Small intestine (tissue), 16 donors: ENCODE data around the gene DNAJC28. TPM values are rescaled to one million over a fixed set of nuclear protein-coding genes. Genes with fewer than 3 reads are reported as not detected.

ENCODE experiments used
- DNase-seq, 2 donors: peaks; one replicate each; pipeline versions ENCODE4 v3.0.0 to v3.0.0-alpha.2; 2013
- FAIRE-seq: peaks from 2 replicates; lab custom pipeline; 2012; peaks lifted over from hg19 to GRCh38; lab: Jason Lieb, UNC
- H3K27ac ChIP-seq, 3 donors: one replicate each; pipeline ENCODE4 v1.5.1; 2013; ENCODE audit warnings: low read length in 2 of 3, mild to moderate bottlenecking in 2 of 3, control low read depth in 1 of 3, inconsistent platforms in 1 of 3, low read depth in 1 of 3, moderate library complexity in 1 of 3
- H3K27me3 ChIP-seq, 3 donors: one replicate each; pipeline ENCODE4 v1.6.1; 2013; ENCODE audit warnings: low read length in 3 of 3, inconsistent platforms in 1 of 3; ENCODE audit not compliant: control insufficient read depth in 3 of 3, insufficient read depth in 3 of 3
- H3K36me3 ChIP-seq, 3 donors: one replicate each; pipeline ENCODE4 v1.6.1; 2013; ENCODE audit warnings: low read length in 3 of 3, inconsistent platforms in 1 of 3, low read depth in 1 of 3, mild to moderate bottlenecking in 1 of 3, moderate library complexity in 1 of 3; ENCODE audit not compliant: control insufficient read depth in 3 of 3, insufficient read depth in 2 of 3
- H3K4me1 ChIP-seq, 3 donors: one replicate each; pipeline ENCODE4 v1.6.1; 2013; ENCODE audit warnings: low read length in 2 of 3, inconsistent platforms in 1 of 3, low read depth in 1 of 3, mild to moderate bottlenecking in 1 of 3, moderate library complexity in 1 of 3; ENCODE audit not compliant: control insufficient read depth in 3 of 3, insufficient read depth in 2 of 3
- H3K4me3 ChIP-seq, 3 donors: one replicate each; pipeline ENCODE4 v1.5.1; 2013; ENCODE audit warnings: low read length in 3 of 3, control low read depth in 1 of 3, inconsistent platforms in 1 of 3, low read depth in 1 of 3, mild to moderate bottlenecking in 1 of 3, moderate library complexity in 1 of 3
- H3K9me3 ChIP-seq, 2 donors: one replicate each; pipeline ENCODE4 v1.6.1; 2013; ENCODE audit warnings: low read depth in 1 of 2, low read length in 1 of 2; ENCODE audit not compliant: control insufficient read depth in 2 of 2, insufficient read depth in 1 of 2
- WGBS, 3 donors: extraction: QIAGEN DNeasy Blood & Tissue Kit; methylation state at CpG; one replicate each; pipeline ENCODE4 v1.1.7; 2013; 5-methylcytosine and 5-hydroxymethylcytosine counted together
- long read RNA-seq, 10 donors: transcript quantifications; one replicate each; lab custom pipeline, GENCODE V29; 2026
- polyA plus RNA-seq, 4 donors: library from polyadenylated mRNA; stranded (reverse) in 3 of 4; unstranded in 1 of 4; fragments of 200-250 nt in 3 of 4; fragments of 120-200 nt in 1 of 4; gene quantifications; one replicate each; pipeline versions ENCODE4 v1.2.1 to v1.2.3, GENCODE V29; 2013
- donor health status: healthy with polysubstance abuse.
- donor health status: control.
- donor health status: control.
- donor health status: Bipolar disorder and iron deficiency.
- donor health status: healthy.

Gene DNAJC28
- 1 to 10 TPM; 1.6 to 3.1 (median 2.1) TPM for polyA plus RNA-seq
- long read RNA-seq, donor 1, partial matches to known transcripts, result 0 of 2 reads
- long read RNA-seq, donor 1, other reads (novel, unspliced or antisense), result 0 of 2 reads
- long read RNA-seq, donor 2, result 0 reads
- long read RNA-seq, donor 3, partial matches to known transcripts, result 0 of 1 reads
- long read RNA-seq, donor 3, other reads (novel, unspliced or antisense), result 0 of 1 reads
- long read RNA-seq, donor 4, result 0 reads
- long read RNA-seq, donor 5, result 0 reads
- long read RNA-seq, donor 6, result 0 reads
- long read RNA-seq, donor 7, partial matches to known transcripts, result 0 of 2 reads
- long read RNA-seq, donor 7, other reads (novel, unspliced or antisense), result 0 of 2 reads
- long read RNA-seq, donor 8, partial matches to known transcripts, result 0 of 1 reads
- long read RNA-seq, donor 8, other reads (novel, unspliced or antisense), result 0 of 1 reads
- long read RNA-seq, donor 9, result 0 reads
- long read RNA-seq, donor 10, partial matches to known transcripts, result 0 of 1 reads
- long read RNA-seq, donor 10, other reads (novel, unspliced or antisense), result 0 of 1 reads

DNA sequence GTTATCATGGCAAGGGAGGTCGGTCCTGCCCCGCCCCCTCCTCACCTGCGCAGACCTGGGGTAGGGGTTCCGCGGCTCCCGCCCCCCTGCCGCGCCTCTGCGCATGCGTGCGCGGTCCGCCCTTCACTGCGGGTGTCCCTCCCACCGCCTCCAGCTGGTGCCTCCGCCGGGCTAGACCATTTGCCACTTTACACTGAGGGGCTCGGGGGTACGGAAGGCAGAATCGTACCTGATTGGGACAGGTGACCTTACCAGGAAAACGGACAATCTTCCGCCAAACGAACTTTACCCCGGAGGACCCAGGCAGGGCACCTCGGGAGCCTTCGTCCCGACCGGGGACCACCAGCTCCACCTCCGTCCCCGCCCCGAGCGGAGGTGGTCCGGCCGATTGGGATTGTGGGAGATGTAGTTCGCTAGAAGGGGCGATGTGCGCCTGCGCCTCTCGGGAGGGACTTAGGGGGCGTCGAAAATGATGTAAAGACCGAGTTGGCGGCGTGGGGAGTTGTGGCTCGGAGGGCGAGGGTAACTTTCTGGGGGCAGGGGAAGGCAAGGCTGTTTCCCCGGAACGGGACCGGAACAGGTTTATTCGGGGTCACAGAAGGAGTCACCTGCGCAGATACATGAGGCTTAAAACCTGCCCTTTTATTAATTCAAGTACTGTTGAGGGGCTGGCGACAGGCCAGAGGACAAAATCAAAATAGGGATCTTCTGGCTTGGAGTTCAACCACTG is at the start of gene DNAJC28:
Gene DNAJC28 (minus strand): TSS at position 344 of the 730 bp plus-strand sequence. CDS start 2,323 bp downstream, outside the sequence.
- Histone ChIP-seq H3K4me3 (peak within 1 kb of the TSS; percentile 51 to 75 (median 66)), H3K9me3 (no peaks in the 10 kb centered on the region), H3K4me1 (peaks cover 0 to 3% (median 0%) of the 10 kb centered on the region in 3 donors), H3K27me3 (no peaks in the 10 kb centered on the region), H3K36me3 (no peaks in the 10 kb centered on the region), H3K27ac (peak within 1 kb of the TSS in 2 of 3 donors; percentile 72 to 85)
- FAIRE-seq, result no peak
- DNase-seq, result peak; percentile 90 to 98
- WGBS, 3 donors, result 0 to 1% (median 0%) methylated on average over 46 to 52 of the region's 52 CpGs

GRCh38 chr21:33541105-33541711 is 49.7 kb upstream of the DNAJC28 start:
- peak overlapping the region; percentile 98 to 100 (median 99) for H3K27ac ChIP-seq
- H3K4me3 ChIP-seq, result peak overlapping the region; percentile 49 to 81 (median 61)
- 30 to 37% (median 36%) methylated on average over 19 of the region's 19 CpGs for WGBS, 3 donors
- peak in 1 of 2 donors; percentile 19 for DNase-seq
- H3K27me3 ChIP-seq, result no peaks in the 10 kb centered on the region
- FAIRE-seq, result no peak
- peaks cover 0 to 19% (median 4%) of the 10 kb centered on the region in 3 donors for H3K36me3 ChIP-seq
- H3K9me3 ChIP-seq, result no peaks in the 10 kb centered on the region
- H3K4me1 ChIP-seq, result peaks cover 0 to 8% (median 2%) of the 10 kb centered on the region in 3 donors

DNA sequence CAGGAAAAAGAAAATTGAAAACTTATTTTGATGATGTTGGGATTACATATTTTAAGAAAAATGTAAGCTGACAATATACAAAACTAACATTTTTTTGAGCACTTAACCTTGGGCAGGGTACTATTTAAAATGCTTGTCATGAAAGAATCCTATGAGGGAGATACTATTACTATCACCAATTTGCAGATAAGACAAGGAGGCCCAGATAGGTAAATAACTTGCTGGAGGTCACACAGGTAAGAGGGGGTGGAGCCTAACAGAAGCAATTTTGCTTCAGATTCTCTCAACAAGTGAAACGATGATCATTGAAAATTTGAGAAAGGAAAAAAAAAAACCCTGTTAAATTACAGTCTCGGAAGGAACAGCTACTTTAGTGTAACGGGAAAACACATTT is 49.2 kb upstream of the DNAJC28 start:
- DNase-seq (peak; percentile 37 to 41), FAIRE-seq (no peak)
- peak overlapping the region in 1 of 3 donors; percentile 100 for H3K27ac ChIP-seq
- H3K4me3 ChIP-seq, result peak overlapping the region in 1 of 3 donors; percentile 81
- 38 to 51% (median 45%) methylated on average over 3 of the region's 3 CpGs for WGBS, 3 donors
- H3K4me1 ChIP-seq, result peaks cover 0 to 8% (median 2%) of the 10 kb centered on the region in 3 donors
- peaks cover 0 to 22% (median 4%) of the 10 kb centered on the region in 3 donors for H3K36me3 ChIP-seq
- no peaks in the 10 kb centered on the region for H3K9me3 ChIP-seq
- no peaks in the 10 kb centered on the region for H3K27me3 ChIP-seq

- Histone ChIP-seq H3K27me3 (no peaks in the 10 kb centered on the region), H3K27ac (no peak overlapping the region), H3K36me3 (peaks cover 1 to 24% (median 5%) of the 10 kb centered on the region in 3 donors), H3K4me1 (peaks cover 0 to 8% (median 0%) of the 10 kb centered on the region in 3 donors), H3K9me3 (no peaks in the 10 kb centered on the region), H3K4me3 (no peak overlapping the region)
- FAIRE-seq (no peak), DNase-seq (no peak)
- 80 to 86% (median 81%) methylated on average over 4 of the region's 4 CpGs for WGBS, 3 donors
Measured at GRCh38 chr21:33539616-33540015, 48.1 kb upstream of the DNAJC28 start.

DNA sequence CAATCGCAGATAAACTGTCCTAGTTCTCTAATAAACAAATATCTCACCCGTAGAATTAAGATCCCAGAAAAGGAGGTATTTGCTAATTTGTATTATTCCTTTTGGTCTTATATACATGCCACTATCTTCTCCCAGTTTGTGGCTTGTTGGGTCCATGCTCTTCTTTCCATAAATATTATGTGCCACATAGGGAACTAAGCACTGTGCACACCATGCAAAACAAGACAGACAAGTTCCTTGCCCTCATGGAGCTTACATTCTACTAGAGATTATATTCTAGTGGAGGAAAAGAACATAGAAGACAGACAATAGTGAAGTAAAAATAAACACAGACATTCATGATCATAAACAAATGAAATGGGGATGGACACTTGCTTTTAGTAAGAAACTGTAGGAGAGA is 45.7 kb upstream of the DNAJC28 start:
- DNase-seq (no peak), FAIRE-seq (no peak)
- H3K27me3 ChIP-seq, result no peaks in the 10 kb centered on the region
- peaks cover 5 to 41% (median 13%) of the 10 kb centered on the region in 3 donors for H3K36me3 ChIP-seq
- peaks cover 0 to 8% (median 0%) of the 10 kb centered on the region in 3 donors for H3K4me1 ChIP-seq
- no peak overlapping the region for H3K4me3 ChIP-seq
- H3K9me3 ChIP-seq, result no peaks in the 10 kb centered on the region
- no peak overlapping the region for H3K27ac ChIP-seq
- 93 to 94% (median 93%) methylated on average over 2 of the region's 2 CpGs for WGBS, 3 donors

DNA sequence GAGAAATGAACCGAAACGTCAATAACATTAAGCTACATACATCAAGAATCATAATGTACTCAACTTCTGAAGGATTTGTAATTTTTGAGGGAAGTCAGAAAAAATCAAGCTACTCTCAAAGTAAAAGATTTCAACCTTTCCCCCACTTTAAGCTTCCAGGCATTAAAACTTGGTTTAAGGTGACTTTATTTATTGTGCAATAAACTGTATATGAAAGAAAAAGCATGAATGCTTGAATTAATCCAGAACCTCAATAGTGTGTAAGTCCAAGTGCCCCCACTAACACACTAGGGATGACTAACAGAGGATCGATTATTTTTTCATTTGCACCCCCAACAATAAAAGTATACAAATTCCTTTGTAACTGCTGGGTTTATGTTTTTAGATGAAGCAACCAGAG is 39.5 kb upstream of the DNAJC28 start:
- FAIRE-seq (no peak), DNase-seq (no peak)
- H3K27me3 ChIP-seq, result no peaks in the 10 kb centered on the region
- H3K4me3 ChIP-seq, result no peak overlapping the region
- H3K27ac ChIP-seq, result no peak overlapping the region
- 89 to 92% (median 89%) methylated on average over 3 of the region's 3 CpGs for WGBS, 3 donors
- no peaks in the 10 kb centered on the region for H3K4me1 ChIP-seq
- peaks cover 15 to 45% (median 28%) of the 10 kb centered on the region in 3 donors for H3K36me3 ChIP-seq
- no peaks in the 10 kb centered on the region for H3K9me3 ChIP-seq

DNA sequence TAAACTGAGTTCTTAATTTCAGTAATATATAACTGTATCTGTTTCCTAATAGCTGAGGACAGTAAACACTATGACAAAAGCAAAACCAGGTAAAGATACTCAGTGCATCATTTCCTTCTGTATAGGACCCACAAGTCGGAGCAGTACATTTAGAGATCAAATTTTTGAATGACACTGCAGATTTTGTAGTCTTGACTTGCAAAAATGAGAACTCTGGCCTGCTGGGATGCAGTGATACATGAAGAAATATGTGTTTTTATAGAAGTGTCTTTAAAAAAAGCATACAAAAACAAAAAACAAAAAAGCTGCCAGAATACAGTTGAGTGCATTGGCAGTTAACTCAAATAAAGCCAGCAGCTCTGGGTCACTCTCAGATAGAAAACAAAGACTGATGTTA is 31.4 kb upstream of the DNAJC28 start:
- Histone ChIP-seq H3K27me3 (no peaks in the 10 kb centered on the region), H3K4me3 (no peak overlapping the region), H3K4me1 (no peaks in the 10 kb centered on the region), H3K36me3 (peaks cover 14 to 38% (median 18%) of the 10 kb centered on the region in 3 donors), H3K9me3 (no peaks in the 10 kb centered on the region), H3K27ac (no peak overlapping the region)
- FAIRE-seq, result no peak
- DNase-seq, result no peak
- whole genome bisulfite sequencing, 3 donors, result 83 to 88% (median 83%) methylated on average over 1 of the region's 1 CpG
